ENCODE measurements around the gene CCDC9B.

The CCDC9B gene

GRCh38 chr15:40364251-40364650 is 23.5 kb upstream of the CCDC9B start:
- no peaks in the 10 kb centered on the region for H3K27me3 ChIP-seq (ENCODE audit: insufficient read depth, low read length, poor library complexity)
- H3K9me3 ChIP-seq (ENCODE audit: insufficient read depth, low read length, severe bottlenecking), result no peaks in the 10 kb centered on the region
- no peaks in the 10 kb centered on the region for H3K36me3 ChIP-seq (ENCODE audit: insufficient read depth, low read length)
- no peaks in the 10 kb centered on the region for H4K20me1 ChIP-seq (ENCODE audit: insufficient read depth, low read length)
- no peaks in the 10 kb centered on the region for H3K79me2 ChIP-seq (ENCODE audit: insufficient read depth, low read length)
- H3K4me2 ChIP-seq (ENCODE audit: insufficient read depth, low read length), result no peak overlapping the region
- ATAC-seq (ENCODE audit: insufficient read depth, low read depth), result no peak
- H3K4me1 ChIP-seq (ENCODE audit: insufficient read depth, low read length), result peaks cover 18% of the 10 kb centered on the region
- no peak for DNase-seq
- no peak overlapping the region for H2AFZ ChIP-seq (ENCODE audit: low read depth, low read length)
- no peak overlapping the region for H3K4me3 ChIP-seq (ENCODE audit: low read depth in 1 of 2, low read length in 2 of 2)
- TF ChIP-seq CTCF (IDR thresholded peaks at IDR 0.05; ENCODE audit: borderline replicate concordance, extremely low read depth, low read length, poor library complexity, severe bottlenecking), result no peak
- no peak for TF ChIP-seq EZH2 (IDR thresholded peaks at IDR 0.05; ENCODE audit: borderline replicate concordance, low read depth, low read length, severe bottlenecking)
- no peak overlapping the region for H3K27ac ChIP-seq (ENCODE audit: low read length)
- no peak overlapping the region for H3K9ac ChIP-seq (ENCODE audit: low read depth, low read length)

- H2AFZ ChIP-seq (ENCODE audit: low read depth, low read length), result no peak overlapping the region
- H3K79me2 ChIP-seq (ENCODE audit: insufficient read depth, low read length), result no peaks in the 10 kb centered on the region
- H4K20me1 ChIP-seq (ENCODE audit: insufficient read depth, low read length), result no peaks in the 10 kb centered on the region
- no peak overlapping the region for H3K4me2 ChIP-seq (ENCODE audit: insufficient read depth, low read length)
- H3K27ac ChIP-seq (ENCODE audit: low read length), result no peak overlapping the region
- no peaks in the 10 kb centered on the region for H3K36me3 ChIP-seq (ENCODE audit: insufficient read depth, low read length)
- no peak for TF ChIP-seq EZH2 (IDR thresholded peaks at IDR 0.05; ENCODE audit: borderline replicate concordance, low read depth, low read length, severe bottlenecking)
- no peak for TF ChIP-seq CTCF (IDR thresholded peaks at IDR 0.05; ENCODE audit: borderline replicate concordance, extremely low read depth, low read length, poor library complexity, severe bottlenecking)
- DNase-seq (no peak), ATAC-seq (ENCODE audit: insufficient read depth, low read depth) (no peak)
- H3K9ac ChIP-seq (ENCODE audit: low read depth, low read length), result no peak overlapping the region
- H3K4me3 ChIP-seq (ENCODE audit: low read depth in 1 of 2, low read length in 2 of 2), result no peak overlapping the region
- no peaks in the 10 kb centered on the region for H3K9me3 ChIP-seq (ENCODE audit: insufficient read depth, low read length, severe bottlenecking)
- H3K27me3 ChIP-seq (ENCODE audit: insufficient read depth, low read length, poor library complexity), result no peaks in the 10 kb centered on the region
- peaks cover 22% of the 10 kb centered on the region for H3K4me1 ChIP-seq (ENCODE audit: insufficient read depth, low read length)
Observed at GRCh38 chr15:40363611-40364010, 22.9 kb upstream of the CCDC9B start.

- TF ChIP-seq CTCF (IDR thresholded peaks at IDR 0.05; ENCODE audit: borderline replicate concordance, extremely low read depth, low read length, poor library complexity, severe bottlenecking), result no peak
- TF ChIP-seq EZH2 (IDR thresholded peaks at IDR 0.05; ENCODE audit: borderline replicate concordance, low read depth, low read length, severe bottlenecking), result no peak
- no peaks in the 10 kb centered on the region for H3K9me3 ChIP-seq (ENCODE audit: insufficient read depth, low read length, severe bottlenecking)
- H3K27ac ChIP-seq (ENCODE audit: low read length), result no peak overlapping the region
- no peak overlapping the region for H2AFZ ChIP-seq (ENCODE audit: low read depth, low read length)
- no peak for DNase-seq
- H3K9ac ChIP-seq (ENCODE audit: low read depth, low read length), result no peak overlapping the region
- H3K4me1 ChIP-seq (ENCODE audit: insufficient read depth, low read length), result peaks cover 19% of the 10 kb centered on the region
- no peaks in the 10 kb centered on the region for H3K79me2 ChIP-seq (ENCODE audit: insufficient read depth, low read length)
- no peak overlapping the region for H3K4me3 ChIP-seq (ENCODE audit: low read depth in 1 of 2, low read length in 2 of 2)
- no peak overlapping the region for H3K4me2 ChIP-seq (ENCODE audit: insufficient read depth, low read length)
- no peaks in the 10 kb centered on the region for H4K20me1 ChIP-seq (ENCODE audit: insufficient read depth, low read length)
- ATAC-seq (ENCODE audit: insufficient read depth, low read depth), result no peak
- no peaks in the 10 kb centered on the region for H3K36me3 ChIP-seq (ENCODE audit: insufficient read depth, low read length)
- no peaks in the 10 kb centered on the region for H3K27me3 ChIP-seq (ENCODE audit: insufficient read depth, low read length, poor library complexity)
Observed at GRCh38 chr15:40361640-40362039, 20.9 kb upstream of the CCDC9B start.

GRCh38 chr15:40360015-40360414 is 19.3 kb upstream of the CCDC9B start:
- Histone ChIP-seq H3K79me2 (ENCODE audit: insufficient read depth, low read length) (no peaks in the 10 kb centered on the region), H4K20me1 (ENCODE audit: insufficient read depth, low read length) (no peaks in the 10 kb centered on the region), H3K4me1 (ENCODE audit: insufficient read depth, low read length) (peaks cover 19% of the 10 kb centered on the region), H3K27ac (ENCODE audit: low read length) (no peak overlapping the region), H3K4me2 (ENCODE audit: insufficient read depth, low read length) (no peak overlapping the region), H3K9ac (ENCODE audit: low read depth, low read length) (no peak overlapping the region), H3K9me3 (ENCODE audit: insufficient read depth, low read length, severe bottlenecking) (no peaks in the 10 kb centered on the region), H3K27me3 (ENCODE audit: insufficient read depth, low read length, poor library complexity) (no peaks in the 10 kb centered on the region), H3K36me3 (ENCODE audit: insufficient read depth, low read length) (no peaks in the 10 kb centered on the region), H3K4me3 (ENCODE audit: low read depth in 1 of 2, low read length in 2 of 2) (no peak overlapping the region), H2AFZ (ENCODE audit: low read depth, low read length) (no peak overlapping the region)
- ATAC-seq (ENCODE audit: insufficient read depth, low read depth) (no peak), DNase-seq (no peak)
- no peak for TF ChIP-seq EZH2 (IDR thresholded peaks at IDR 0.05; ENCODE audit: borderline replicate concordance, low read depth, low read length, severe bottlenecking)

Measured in DND-41 (cell line).